Keratinocyte (primary cell): Measurements from ENCODE around the gene SZT2. TPM values are rescaled to one million over a fixed set of nuclear protein-coding genes. Genes with fewer than 3 reads are reported as not detected.

ENCODE experiments used
- DNase-seq: peaks from one replicate; pipeline ENCODE4 v3.0.0-alpha.2; 2011; ENCODE audit warnings: low read depth, missing footprints, low spot score
- FAIRE-seq: peaks from 2 replicates; lab custom pipeline; 2011; peaks lifted over from hg19 to GRCh38; lab: Jason Lieb, UNC
- H2AFZ ChIP-seq: 2 replicates; pipeline ENCODE4 v1.6.0; 2012; ENCODE audit warnings: low read length, control low read depth, inconsistent platforms; ENCODE audit not compliant: control insufficient read depth
- H3K27ac ChIP-seq: 2 replicates; pipeline ENCODE4 v1.5.1; 2011; ENCODE audit warnings: low read length; ENCODE audit not compliant: control insufficient read depth, insufficient read depth
- H3K27me3 ChIP-seq: 3 replicates; pipeline ENCODE4 v1.6.0; 2011; ENCODE audit warnings: low read length; ENCODE audit not compliant: control insufficient read depth, insufficient read depth; ENCODE audit errors: extremely low read depth
- H3K36me3 ChIP-seq, 2 experiments: 2 replicates in 1 of 2; 3 replicates in 1 of 2; pipeline ENCODE4 v1.5.1; 2011; ENCODE audit warnings: low read length in 2 of 2, mild to moderate bottlenecking in 1 of 2; ENCODE audit not compliant: control insufficient read depth in 2 of 2, insufficient read depth in 2 of 2; ENCODE audit errors: extremely low read depth in 1 of 2
- H3K4me1 ChIP-seq: 3 replicates; pipeline ENCODE4 v1.5.1; 2011; ENCODE audit warnings: low read length; ENCODE audit not compliant: control insufficient read depth, insufficient read depth; ENCODE audit errors: extremely low read depth
- H3K4me2 ChIP-seq: 3 replicates; pipeline ENCODE4 v1.6.0; 2011; ENCODE audit warnings: low read depth, low read length; ENCODE audit not compliant: control insufficient read depth, insufficient read depth; ENCODE audit errors: extremely low read depth
- H3K4me3 ChIP-seq, 3 experiments: fragments of 200-600 bp in 1 of 3; sonication (generic) in 1 of 3; 2 replicates in 2 of 3; 3 replicates in 1 of 3; pipeline ENCODE4 v1.5.1; 2011 to 2016; ENCODE audit warnings: low read length in 3 of 3, mild to moderate bottlenecking in 3 of 3, control low read depth in 2 of 3, inconsistent platforms in 1 of 3, low read depth in 1 of 3, mixed read lengths in 1 of 3, mixed run types in 1 of 3, moderate library complexity in 1 of 3; ENCODE audit not compliant: control insufficient read depth in 2 of 3, insufficient read depth in 2 of 3; ENCODE audit errors: extremely low read depth in 1 of 3
- H3K79me2 ChIP-seq: 2 replicates; pipeline ENCODE4 v1.6.0; 2012; ENCODE audit warnings: low read length; ENCODE audit not compliant: control insufficient read depth, insufficient read depth
- H3K9ac ChIP-seq: 3 replicates; pipeline ENCODE4 v1.6.0; 2011; ENCODE audit warnings: low read length; ENCODE audit not compliant: control insufficient read depth, insufficient read depth; ENCODE audit errors: extremely low read depth
- H3K9me1 ChIP-seq: 3 replicates; pipeline ENCODE4 v1.6.0; 2011; ENCODE audit warnings: low read length; ENCODE audit not compliant: control insufficient read depth, insufficient read depth; ENCODE audit errors: extremely low read depth
- H3K9me3 ChIP-seq: 2 replicates; pipeline ENCODE4 v1.5.1; 2012; ENCODE audit warnings: low read depth, low read length; ENCODE audit not compliant: control insufficient read depth
- H4K20me1 ChIP-seq: 3 replicates; pipeline ENCODE4 v1.6.0; 2011; ENCODE audit warnings: low read length; ENCODE audit not compliant: control insufficient read depth, insufficient read depth; ENCODE audit errors: extremely low read depth
- CTCF ChIP-seq, 3 experiments: IDR thresholded peaks in 1 of 3; conservative IDR thresholded peaks in 1 of 3; optimal IDR thresholded peaks in 1 of 3; 2 replicates in 2 of 3; 3 replicates in 1 of 3; pipeline versions ENCODE3 to v1.5.1; 2011; ENCODE audit warnings: low read length in 3 of 3, mild to moderate bottlenecking in 3 of 3, moderate library complexity in 2 of 3, control low read depth in 1 of 3, inconsistent platforms in 1 of 3; ENCODE audit not compliant: insufficient read depth in 2 of 3; ENCODE audit errors: extremely low read depth in 1 of 3
- EZH2 ChIP-seq: IDR thresholded peaks from one replicate; pipeline ENCODE4 v1.6.1; 2012; ENCODE audit warnings: inconsistent platforms, mild to moderate bottlenecking, low read length, moderate library complexity
- dilution Hi-C: fragments of 300-500 bp; cut with MboI; formaldehyde crosslinking; loops from one replicate; pipeline ENCODE4 v1.7.0; 2020; ENCODE audit warnings: low sequenced_read_pairs; ENCODE audit not compliant: extremely low pct_ligation_motif_present
- polyA plus RNA-seq, 5 experiments: library from polyadenylated mRNA; depleted of rRNA in 3 of 5; stranded (reverse) in 3 of 5; stranded (forward) in 1 of 5; unstranded in 1 of 5; fragments of >200 nt; gene quantifications; 1 replicate in 1 of 5; 2 replicates in 3 of 5; 3 replicates in 1 of 5; pipeline versions ENCODE4 v1.2.1 to v1.2.3, GENCODE V29; 2011 to 2012; ENCODE audit warnings: missing spikeins in 2 of 5, low read depth in 1 of 5, low replicate concordance in 1 of 5

SZT2 gene
- polyA plus RNA-seq, 1 donor (not counting 4 experiments of a cell fraction or from before 2014, with no cell fraction given), result 6.1 TPM

GRCh38 chr1:43419627-43420425 is 30.1 kb downstream of the SZT2 start:
- no peak overlapping the region for H3K27ac ChIP-seq
- H3K79me2 ChIP-seq, result no peaks in the 10 kb centered on the region
- dilution Hi-C loops, result no loop called here
- no peak overlapping the region for H3K4me3 ChIP-seq
- H3K36me3 ChIP-seq, result peaks cover 46 to 63% of the 10 kb centered on the region in 2 experiments
- no peaks in the 10 kb centered on the region for H4K20me1 ChIP-seq
- H3K27me3 ChIP-seq, result no peaks in the 10 kb centered on the region
- no peak overlapping the region for H3K9ac ChIP-seq
- no peaks in the 10 kb centered on the region for H3K9me1 ChIP-seq
- DNase-seq (no peak), FAIRE-seq (no peak)
- no peak overlapping the region for H3K4me2 ChIP-seq
- H3K4me1 ChIP-seq, result no peaks in the 10 kb centered on the region
- TF ChIP-seq EZH2 (no peak), CTCF (optimal IDR thresholded peaks at IDR 0.05 in 1 of 3, IDR thresholded peaks at IDR 0.05 in 1 of 3, conservative IDR thresholded peaks at IDR 0.05 in 1 of 3; ENCODE audit: extremely low read depth in 1 of 3, insufficient read depth in 2 of 3, low read length in 3 of 3) (no peak)
- peaks cover 8% of the 10 kb centered on the region for H3K9me3 ChIP-seq
- H2AFZ ChIP-seq, result no peak overlapping the region

GRCh38 chr1:43420874-43421273 is 31.2 kb downstream of the SZT2 start:
- H3K4me1 ChIP-seq, result no peaks in the 10 kb centered on the region
- no peaks in the 10 kb centered on the region for H3K9me1 ChIP-seq
- no peak overlapping the region for H3K9ac ChIP-seq
- H3K79me2 ChIP-seq, result no peaks in the 10 kb centered on the region
- H3K4me3 ChIP-seq, result no peak overlapping the region
- no peak for TF ChIP-seq EZH2
- TF ChIP-seq CTCF (optimal IDR thresholded peaks at IDR 0.05 in 1 of 3, IDR thresholded peaks at IDR 0.05 in 1 of 3, conservative IDR thresholded peaks at IDR 0.05 in 1 of 3; ENCODE audit: extremely low read depth in 1 of 3, insufficient read depth in 2 of 3, low read length in 3 of 3), result no peak
- no peak overlapping the region for H2AFZ ChIP-seq
- no peak overlapping the region for H3K27ac ChIP-seq
- no peaks in the 10 kb centered on the region for H3K27me3 ChIP-seq
- DNase-seq, result no peak
- H4K20me1 ChIP-seq, result no peaks in the 10 kb centered on the region
- dilution Hi-C loops, result no loop called here
- no peak overlapping the region for H3K4me2 ChIP-seq
- peaks cover 52 to 72% of the 10 kb centered on the region in 2 experiments for H3K36me3 ChIP-seq
- peaks cover 8% of the 10 kb centered on the region for H3K9me3 ChIP-seq
- FAIRE-seq, result no peak
